Right ventricle myocardium superior (tissue), 1 donor: ENCODE results near the gene XAGE3. TPM values are rescaled to one million over a fixed set of nuclear protein-coding genes. Genes with fewer than 3 reads are reported as not detected.
"Not testable (repeated sequence)": the region's sequence is repeated elsewhere in the genome, so short reads cannot be mapped to it uniquely, and the experiment has no call there.

Experiments used
- ATAC-seq: fragments of 200-7000 bp; cut with Tn5 transposase; one replicate; pipeline ENCODE4 v1.9.1; 2020; ENCODE audit warnings: mild to moderate bottlenecking; ENCODE audit not compliant: poor library complexity
- DNase-seq: peaks from one replicate; pipeline ENCODE4 v3.0.0-alpha.2; 2020
- intact Hi-C: fragments of 100-400 bp; cut with DNase I; formaldehyde crosslinking; loops from one replicate; pipeline ENCODE4 v1.11.2; 2022
- total RNA-seq: library from RNA; stranded (reverse); fragmentation: NEBNext Ultra II Directional; extraction: Animal tissue kit (Norgen Biotek cat#: 25700); gene quantifications from one replicate; pipeline ENCODE4 v1.2.1, GENCODE V29; 2021
- donor health status: DM: no; HTN: yes; CAD: no; lungs with severe emphysema.

The XAGE3 gene
- total RNA-seq, 1 donor from 2014 or later = not detected

DNA sequence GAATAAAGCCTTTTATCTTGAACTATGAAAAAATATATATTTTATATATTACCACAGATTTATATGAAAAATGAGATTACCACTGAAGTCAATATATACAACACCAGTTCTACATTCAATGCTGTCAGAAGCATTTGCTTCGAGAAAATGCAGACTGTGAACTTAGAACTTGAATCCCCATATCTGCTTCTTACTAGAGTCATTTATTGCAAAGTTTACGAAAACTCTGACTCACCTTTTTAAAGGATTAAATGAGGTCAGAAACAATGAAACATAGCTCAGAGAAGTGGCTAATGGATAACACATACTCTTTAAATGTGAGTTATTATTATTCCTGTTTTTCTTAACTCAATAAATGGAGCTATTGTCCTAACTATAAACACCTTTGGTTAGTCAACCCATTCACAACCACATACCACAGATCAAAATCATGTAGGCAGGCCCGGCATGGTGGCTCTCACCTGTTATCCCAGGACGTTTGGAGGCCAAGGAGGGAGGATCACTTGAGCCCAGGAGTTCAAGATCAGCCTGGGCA is 10.8 kb downstream of the XAGE3 start:
- intact Hi-C loops, DNase-seq, ATAC-seq: not testable (repeated sequence)

DNA sequence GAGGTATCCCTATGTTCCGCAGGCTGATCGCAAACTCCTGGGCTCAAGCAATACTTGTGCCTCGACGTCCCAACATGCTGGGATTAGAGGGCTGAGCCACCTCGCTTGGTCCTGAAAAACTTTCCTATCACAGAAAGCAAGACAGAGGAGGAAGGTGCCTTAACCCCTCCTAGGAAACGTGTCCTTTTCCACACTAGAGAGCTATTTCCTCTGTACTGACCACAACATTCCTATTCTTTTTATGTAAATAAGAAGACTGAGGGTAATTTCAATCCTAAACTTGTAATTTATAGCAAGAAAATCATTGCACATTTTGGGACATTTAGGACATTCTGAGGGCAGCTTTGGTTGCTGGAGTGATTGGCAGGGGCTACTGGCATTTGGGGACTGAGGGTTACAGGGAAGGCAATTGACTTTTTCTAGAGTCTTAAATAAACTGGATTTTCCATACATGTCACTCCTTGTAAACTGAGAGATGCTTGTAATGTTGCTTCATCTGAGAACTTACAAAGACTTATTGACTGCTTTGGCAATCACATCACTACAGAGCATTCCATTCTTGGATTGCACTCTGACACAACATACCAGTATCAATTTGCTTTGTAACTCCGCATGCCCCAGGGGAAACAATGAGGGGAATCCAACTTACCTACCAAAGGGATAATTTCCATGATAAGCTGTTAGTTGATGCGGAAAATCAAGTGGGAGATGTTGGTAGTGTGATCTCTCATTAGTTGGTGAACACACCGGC is 15.6 kb downstream of the XAGE3 start:
- no peak for ATAC-seq
- no peak for DNase-seq
- intact Hi-C loops = no loop called here

DNA sequence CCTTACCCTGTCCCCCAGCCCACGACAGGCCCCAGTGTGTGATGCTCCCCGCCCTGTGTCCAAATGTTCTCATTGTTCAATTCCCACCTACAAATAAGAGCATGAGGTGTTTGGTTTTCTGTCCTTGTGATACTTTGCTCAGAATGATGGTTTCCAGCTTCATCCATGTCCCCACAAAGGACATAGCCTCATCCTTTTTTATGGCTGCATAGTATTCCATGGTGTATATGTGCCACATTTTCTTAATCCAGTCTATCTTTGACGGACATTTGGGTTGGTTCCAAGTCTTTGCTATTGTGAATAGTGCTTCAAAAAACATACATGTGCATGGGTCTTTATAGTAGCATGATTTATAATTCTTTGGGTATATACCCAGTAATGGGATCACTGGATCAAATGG is 24.3 kb downstream of the XAGE3 start:
- intact Hi-C loops = not testable (repeated sequence)

DNA sequence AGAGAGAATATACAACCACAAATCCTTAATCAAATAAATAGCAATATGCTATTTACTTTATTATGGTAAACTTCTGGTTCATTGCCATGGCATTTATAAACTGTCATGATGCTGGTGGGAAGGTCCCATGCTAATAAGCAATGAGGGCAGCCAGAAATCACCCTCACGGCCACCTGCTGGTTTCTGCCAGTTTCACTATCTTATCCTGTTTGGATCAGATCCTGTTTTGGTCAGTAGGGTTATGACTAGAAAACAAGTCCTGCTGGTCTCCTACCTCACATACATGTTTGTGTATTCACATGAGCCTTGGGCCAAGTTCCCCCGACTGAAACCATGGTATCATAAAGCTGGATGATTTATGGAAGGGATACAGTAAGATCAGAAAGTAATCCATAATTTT is 28.7 kb downstream of the XAGE3 start:
- ATAC-seq (no peak), DNase-seq (no peak)
- intact Hi-C loops = no loop called here

More for the DNA sequence above, 24.3 kb downstream of the XAGE3 start:
- ATAC-seq, DNase-seq: not testable (repeated sequence)

DNA sequence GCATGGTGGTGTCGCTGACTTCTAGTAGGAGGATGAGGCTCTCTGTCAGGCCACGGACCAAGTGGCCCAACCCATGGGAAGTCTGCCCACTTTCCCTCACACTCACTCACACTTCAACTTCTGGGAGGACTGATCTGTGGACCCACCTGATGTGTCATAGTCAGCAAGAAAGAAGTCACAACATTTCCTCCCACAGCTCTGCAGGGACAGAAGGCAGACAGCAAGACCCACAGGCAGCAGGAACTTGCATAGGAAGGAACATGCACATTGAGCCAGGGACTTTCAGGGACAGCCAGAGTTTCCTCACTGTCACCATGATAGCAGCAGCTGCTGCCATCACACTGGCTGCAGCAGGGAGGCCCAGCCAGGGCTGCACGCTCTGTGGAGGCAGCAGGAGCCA is 37.3 kb downstream of the XAGE3 start:
- intact Hi-C loops = no loop called here
- DNase-seq (no peak), ATAC-seq (no peak)

DNA sequence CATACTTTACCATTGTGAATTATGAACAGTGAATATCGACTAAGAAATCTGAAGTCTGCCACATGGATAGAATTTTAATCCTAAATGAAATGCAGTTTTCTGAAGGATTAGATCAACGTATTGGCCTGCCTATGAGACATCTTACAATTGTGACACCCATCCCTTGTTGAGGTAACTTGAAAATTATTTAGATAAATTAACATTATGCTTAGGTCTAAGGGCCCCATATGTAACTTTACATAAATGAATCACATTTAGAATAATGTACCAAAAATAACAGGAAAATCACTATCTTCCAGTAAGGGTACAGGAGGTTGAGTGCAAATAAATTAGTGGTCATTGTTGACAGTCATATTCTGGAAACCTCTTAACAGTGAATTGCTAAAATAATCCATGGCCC is 43.3 kb downstream of the XAGE3 start:
- no peak for DNase-seq
- intact Hi-C loops = no loop called here
- no peak for ATAC-seq

DNA sequence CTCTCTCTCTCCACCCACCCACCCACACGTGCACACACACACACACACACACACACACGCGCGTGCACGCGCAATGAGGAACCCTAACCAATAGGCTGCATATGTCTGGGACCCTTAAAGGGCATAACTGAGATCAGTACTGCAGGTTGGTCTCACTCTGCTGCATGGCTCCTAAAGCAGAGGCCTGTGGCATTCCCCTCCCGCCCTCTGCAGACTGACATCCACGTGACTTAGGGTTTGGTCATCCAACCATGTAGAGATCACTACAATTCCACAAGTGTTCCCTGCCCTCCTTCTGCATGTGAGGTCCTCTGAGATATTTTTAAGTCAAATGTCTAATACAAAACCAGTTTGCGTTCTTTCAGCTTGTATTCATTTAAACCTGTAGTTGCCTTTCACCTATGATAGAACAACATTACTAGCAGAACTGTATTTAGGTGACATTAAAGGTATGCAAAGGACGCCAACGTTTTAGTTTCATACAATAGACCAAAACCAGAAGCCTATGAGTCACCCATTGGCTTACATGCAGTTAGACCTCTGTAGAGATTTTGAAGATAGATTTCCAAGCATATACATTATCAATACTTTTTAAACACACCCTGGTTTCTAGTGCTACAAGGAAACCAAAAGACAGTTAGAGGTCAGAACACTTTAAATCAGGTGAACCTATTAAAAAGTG is 46.7 kb downstream of the XAGE3 start:
- DNase-seq = no peak
- intact Hi-C loops = no loop called here
- ATAC-seq = no peak

DNA sequence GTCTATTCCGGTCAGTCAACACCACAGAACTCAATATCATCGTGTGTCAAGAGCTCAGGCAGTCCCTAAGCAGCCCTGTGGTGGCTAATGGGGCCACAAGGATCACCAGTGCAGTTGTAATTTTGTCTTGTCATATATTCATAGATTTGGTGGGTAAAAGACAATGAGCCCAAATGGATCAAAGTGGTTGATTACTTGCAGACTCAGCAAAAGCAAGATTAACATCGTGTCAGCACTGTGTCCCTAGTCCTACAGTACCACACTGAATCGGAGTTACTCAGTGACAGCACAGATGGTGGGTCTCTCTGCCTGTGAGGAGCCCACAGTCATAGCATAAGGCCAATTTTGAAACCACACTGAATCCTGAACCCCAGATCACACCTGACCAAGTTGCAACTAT is 48.1 kb downstream of the XAGE3 start:
- DNase-seq (no peak), ATAC-seq (no peak)
- intact Hi-C loops = no loop called here

Other genes with a start within 250 kb of the XAGE3 start
- gene SSX7, start 213.2 kb downstream of the XAGE3 start, total RNA-seq = not detected
- not detected for gene SSX2, start 160.9 kb downstream of the XAGE3 start, total RNA-seq
- gene SSX2B, start 116.8 kb downstream of the XAGE3 start, total RNA-seq = not detected
- gene SPANXN5, start 70.7 kb downstream of the XAGE3 start, total RNA-seq = not detected
- gene XAGE5, start 56.8 kb downstream of the XAGE3 start, total RNA-seq = not detected
- 5.6 TPM for gene FAM156B, start 29.2 kb upstream of the XAGE3 start, total RNA-seq
- gene FAM156A, start 90.4 kb upstream of the XAGE3 start, total RNA-seq = 7.6 TPM
- gene GPR173, start 180.7 kb upstream of the XAGE3 start, total RNA-seq = 0.67 TPM
- gene TSPYL2, start 214.3 kb upstream of the XAGE3 start, total RNA-seq = 33.4 TPM
- gene KANTR, start 226.1 kb upstream of the XAGE3 start, total RNA-seq = 3.6 TPM